WTC11 (cell line): ENCODE measurements around the gene FSTL4. TPM values are rescaled to one million over a fixed set of nuclear protein-coding genes. Genes with fewer than 3 reads are reported as not detected.

Source experiments
- ATAC-seq: fragments of 200-7000 bp; cut with Tn5 transposase; 2 replicates; pipeline ENCODE4 v1.10.0; 2021; ENCODE audit warnings: mild to moderate bottlenecking, moderate library complexity
- CTCF ChIA-PET: fragments of 300-600 bp; sonication (Branson Sonifier 250); formaldehyde crosslinking; loops from one replicate; lab custom pipeline; 2021; ENCODE audit warnings: antibody characterized with exemption; lab: Charles Lee
- POLR2A ChIA-PET: fragments of 350-600 bp; sonication (Branson Sonifier 250); formaldehyde crosslinking; loops from one replicate; lab custom pipeline; 2021; ENCODE audit warnings: antibody characterized with exemption; lab: Charles Lee
- DNase-seq: peaks from one replicate; pipeline ENCODE4 v3.0.0; 2021; ENCODE audit warnings: low spot score
- H3K27ac Mint-ChIP-seq: 2 replicates; pipeline ENCODE4 v1.8.0; 2021; ENCODE audit warnings: mixed read lengths
- H3K27me3 Mint-ChIP-seq: 2 replicates; pipeline ENCODE4 v1.8.0; 2021; ENCODE audit warnings: low read depth, mild to moderate bottlenecking, moderate library complexity, mixed read lengths
- H3K36me3 Mint-ChIP-seq: 2 replicates; pipeline ENCODE4 v1.8.0; 2021; ENCODE audit warnings: mixed read lengths
- H3K4me1 Mint-ChIP-seq: 2 replicates; pipeline ENCODE4 v1.8.0; 2022; ENCODE audit warnings: mixed read lengths
- H3K4me3 Mint-ChIP-seq: 2 replicates; pipeline ENCODE4 v1.8.0; 2021; ENCODE audit warnings: mild to moderate bottlenecking, moderate library complexity, mixed read lengths
- H3K9me3 Mint-ChIP-seq: 2 replicates; pipeline ENCODE4 v1.8.0; 2021; ENCODE audit warnings: mixed read lengths
- CREB1 ChIP-seq: sonication (generic); formaldehyde crosslinking; IDR thresholded peaks from 2 replicates; pipeline ENCODE4 v1.8.0; 2023; ENCODE audit warnings: mild to moderate bottlenecking, missing genetic modification reagents
- CREM ChIP-seq: sonication (generic); formaldehyde crosslinking; IDR thresholded peaks from 2 replicates; pipeline ENCODE4 v1.8.1; 2022; ENCODE audit warnings: mild to moderate bottlenecking, missing genetic modification reagents, moderate library complexity
- ESRRA ChIP-seq: sonication (generic); formaldehyde crosslinking; IDR thresholded peaks from 2 replicates; pipeline ENCODE4 v1.8.1; 2022; ENCODE audit warnings: mild to moderate bottlenecking, missing genetic modification reagents, borderline replicate concordance
- FOXK1 ChIP-seq: sonication (generic); formaldehyde crosslinking; IDR thresholded peaks from 2 replicates; pipeline ENCODE4 v1.8.0; 2022; ENCODE audit warnings: mild to moderate bottlenecking, moderate library complexity, missing genetic modification reagents
- HMGA2 ChIP-seq: fragments of 250-450 bp; sonication (Bioruptor Pico); IDR thresholded peaks from 2 replicates; pipeline ENCODE4 v1.4.0; 2021; ENCODE audit warnings: mild to moderate bottlenecking, moderate library complexity
- HMGXB4 ChIP-seq: sonication (generic); formaldehyde crosslinking; IDR thresholded peaks from 2 replicates; pipeline ENCODE4 v1.8.1; 2023; ENCODE audit warnings: mild to moderate bottlenecking, moderate library complexity, missing genetic modification reagents
- JUN ChIP-seq: sonication (generic); formaldehyde crosslinking; IDR thresholded peaks from 2 replicates; pipeline ENCODE4 v1.8.0; 2023; ENCODE audit warnings: mild to moderate bottlenecking, missing genetic modification reagents
- KAT7 ChIP-seq: sonication (generic); formaldehyde crosslinking; IDR thresholded peaks from 2 replicates; pipeline ENCODE4 v1.8.1; 2023; ENCODE audit warnings: missing genetic modification reagents, mild to moderate bottlenecking, borderline replicate concordance
- MAX ChIP-seq: sonication (generic); formaldehyde crosslinking; IDR thresholded peaks from 2 replicates; pipeline ENCODE4 v1.8.0; 2022; ENCODE audit warnings: mild to moderate bottlenecking, missing genetic modification reagents
- NR1H2 ChIP-seq: sonication (generic); formaldehyde crosslinking; IDR thresholded peaks from 2 replicates; pipeline ENCODE4 v1.9.0; 2021; ENCODE audit warnings: mild to moderate bottlenecking, moderate library complexity, missing genetic modification reagents
- RELA ChIP-seq: sonication (generic); formaldehyde crosslinking; IDR thresholded peaks from 2 replicates; pipeline ENCODE4 v1.8.1; 2022; ENCODE audit warnings: missing genetic modification reagents, mild to moderate bottlenecking, borderline replicate concordance
- SMAD4 ChIP-seq: sonication (generic); formaldehyde crosslinking; IDR thresholded peaks from 2 replicates; pipeline ENCODE4 v1.8.0; 2022; ENCODE audit warnings: mild to moderate bottlenecking, missing genetic modification reagents
- TP53 ChIP-seq: sonication (generic); formaldehyde crosslinking; IDR thresholded peaks from 2 replicates; pipeline ENCODE4 v1.8.1; 2023; ENCODE audit warnings: mild to moderate bottlenecking, missing genetic modification reagents
- ZNF219 ChIP-seq: sonication (generic); formaldehyde crosslinking; IDR thresholded peaks from 2 replicates; pipeline ENCODE4 v1.8.0; 2023; ENCODE audit warnings: missing genetic modification reagents, mild to moderate bottlenecking, borderline replicate concordance
- total RNA-seq: library from RNA; stranded (reverse); gene quantifications from 3 replicates; pipeline ENCODE4 v1.2.3, GENCODE V29; 2021
- TF ChIP-seq, protein P1 (sequence below): sonication (generic); formaldehyde crosslinking; IDR thresholded peaks from 2 replicates; pipeline ENCODE4 v1.8.0; 2023; ENCODE audit warnings: missing genetic modification reagents, mild to moderate bottlenecking, borderline replicate concordance
- TF ChIP-seq, protein P2 (sequence below): sonication (generic); formaldehyde crosslinking; IDR thresholded peaks from 2 replicates; pipeline ENCODE4 v1.8.1; 2023; ENCODE audit warnings: mild to moderate bottlenecking, missing genetic modification reagents
- TF ChIP-seq, protein P3 (sequence below): fragments of 250-450 bp; sonication (Bioruptor Pico); IDR thresholded peaks from 2 replicates; pipeline ENCODE4 v1.9.0; 2021; ENCODE audit warnings: mild to moderate bottlenecking
- TF ChIP-seq, protein P4 (sequence below): sonication (generic); formaldehyde crosslinking; IDR thresholded peaks from 2 replicates; pipeline ENCODE4 v1.8.0; 2023; ENCODE audit warnings: missing genetic modification reagents
- TF ChIP-seq, protein P5 (sequence below): sonication (generic); formaldehyde crosslinking; IDR thresholded peaks from 2 replicates; pipeline ENCODE4 v1.8.1; 2022; ENCODE audit warnings: mild to moderate bottlenecking, missing genetic modification reagents, moderate library complexity, borderline replicate concordance

The FSTL4 gene
- total RNA-seq, 1 experiment from 2014 or later: 6.1 TPM

DNA sequence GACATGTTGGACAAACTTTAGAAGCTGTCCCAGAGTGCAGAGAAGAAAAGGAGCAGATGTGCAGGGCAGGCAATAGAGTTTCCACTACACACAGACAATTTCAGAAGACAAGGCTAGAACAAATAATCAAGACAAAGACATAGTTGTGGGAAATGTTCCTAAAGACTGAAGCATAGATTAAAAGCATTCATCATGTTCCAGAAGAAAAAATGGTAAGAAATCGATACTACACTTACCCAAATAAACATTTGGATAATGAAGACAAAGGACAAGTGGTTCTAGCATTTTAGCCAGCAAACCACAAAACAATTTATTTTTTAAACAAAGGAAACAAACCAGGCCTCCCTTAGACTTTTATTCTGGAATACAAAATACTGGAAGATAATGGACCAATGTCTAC is 97.9 kb downstream of the FSTL4 start (continued):
- TF ChIP-seq, protein P1, sequence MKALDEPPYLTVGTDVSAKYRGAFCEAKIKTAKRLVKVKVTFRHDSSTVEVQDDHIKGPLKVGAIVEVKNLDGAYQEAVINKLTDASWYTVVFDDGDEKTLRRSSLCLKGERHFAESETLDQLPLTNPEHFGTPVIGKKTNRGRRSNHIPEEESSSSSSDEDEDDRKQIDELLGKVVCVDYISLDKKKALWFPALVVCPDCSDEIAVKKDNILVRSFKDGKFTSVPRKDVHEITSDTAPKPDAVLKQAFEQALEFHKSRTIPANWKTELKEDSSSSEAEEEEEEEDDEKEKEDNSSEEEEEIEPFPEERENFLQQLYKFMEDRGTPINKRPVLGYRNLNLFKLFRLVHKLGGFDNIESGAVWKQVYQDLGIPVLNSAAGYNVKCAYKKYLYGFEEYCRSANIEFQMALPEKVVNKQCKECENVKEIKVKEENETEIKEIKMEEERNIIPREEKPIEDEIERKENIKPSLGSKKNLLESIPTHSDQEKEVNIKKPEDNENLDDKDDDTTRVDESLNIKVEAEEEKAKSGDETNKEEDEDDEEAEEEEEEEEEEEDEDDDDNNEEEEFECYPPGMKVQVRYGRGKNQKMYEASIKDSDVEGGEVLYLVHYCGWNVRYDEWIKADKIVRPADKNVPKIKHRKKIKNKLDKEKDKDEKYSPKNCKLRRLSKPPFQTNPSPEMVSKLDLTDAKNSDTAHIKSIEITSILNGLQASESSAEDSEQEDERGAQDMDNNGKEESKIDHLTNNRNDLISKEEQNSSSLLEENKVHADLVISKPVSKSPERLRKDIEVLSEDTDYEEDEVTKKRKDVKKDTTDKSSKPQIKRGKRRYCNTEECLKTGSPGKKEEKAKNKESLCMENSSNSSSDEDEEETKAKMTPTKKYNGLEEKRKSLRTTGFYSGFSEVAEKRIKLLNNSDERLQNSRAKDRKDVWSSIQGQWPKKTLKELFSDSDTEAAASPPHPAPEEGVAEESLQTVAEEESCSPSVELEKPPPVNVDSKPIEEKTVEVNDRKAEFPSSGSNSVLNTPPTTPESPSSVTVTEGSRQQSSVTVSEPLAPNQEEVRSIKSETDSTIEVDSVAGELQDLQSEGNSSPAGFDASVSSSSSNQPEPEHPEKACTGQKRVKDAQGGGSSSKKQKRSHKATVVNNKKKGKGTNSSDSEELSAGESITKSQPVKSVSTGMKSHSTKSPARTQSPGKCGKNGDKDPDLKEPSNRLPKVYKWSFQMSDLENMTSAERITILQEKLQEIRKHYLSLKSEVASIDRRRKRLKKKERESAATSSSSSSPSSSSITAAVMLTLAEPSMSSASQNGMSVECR (CRISPR knock-in tag): no peak
- TF ChIP-seq, protein P2, sequence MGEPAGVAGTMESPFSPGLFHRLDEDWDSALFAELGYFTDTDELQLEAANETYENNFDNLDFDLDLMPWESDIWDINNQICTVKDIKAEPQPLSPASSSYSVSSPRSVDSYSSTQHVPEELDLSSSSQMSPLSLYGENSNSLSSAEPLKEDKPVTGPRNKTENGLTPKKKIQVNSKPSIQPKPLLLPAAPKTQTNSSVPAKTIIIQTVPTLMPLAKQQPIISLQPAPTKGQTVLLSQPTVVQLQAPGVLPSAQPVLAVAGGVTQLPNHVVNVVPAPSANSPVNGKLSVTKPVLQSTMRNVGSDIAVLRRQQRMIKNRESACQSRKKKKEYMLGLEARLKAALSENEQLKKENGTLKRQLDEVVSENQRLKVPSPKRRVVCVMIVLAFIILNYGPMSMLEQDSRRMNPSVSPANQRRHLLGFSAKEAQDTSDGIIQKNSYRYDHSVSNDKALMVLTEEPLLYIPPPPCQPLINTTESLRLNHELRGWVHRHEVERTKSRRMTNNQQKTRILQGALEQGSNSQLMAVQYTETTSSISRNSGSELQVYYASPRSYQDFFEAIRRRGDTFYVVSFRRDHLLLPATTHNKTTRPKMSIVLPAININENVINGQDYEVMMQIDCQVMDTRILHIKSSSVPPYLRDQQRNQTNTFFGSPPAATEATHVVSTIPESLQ: no peak
- TF ChIP-seq HMGXB4 (CRISPR knock-in tag): no peak
- no peak for TF ChIP-seq MAX
- TF ChIP-seq HMGA2 (CRISPR knock-in tag): no peak

GRCh38 chr5:133512896-133513295 is 99.4 kb downstream of the FSTL4 start:
- ATAC-seq (no peak), DNase-seq (no peak)
- Mint-ChIP-seq H3K9me3 (no peaks in the 10 kb centered on the region), H3K4me1 (peaks cover 6% of the 10 kb centered on the region), H3K27ac (no peak overlapping the region), H3K4me3 (no peak overlapping the region), H3K36me3 (no peaks in the 10 kb centered on the region), H3K27me3 (no peaks in the 10 kb centered on the region)
- CTCF ChIA-PET: no interaction called here
- POLR2A ChIA-PET: no interaction called here
- TF ChIP-seq ESRRA (CRISPR knock-in tag): no peak
- no peak for TF ChIP-seq ZNF219
- TF ChIP-seq, protein P2: no peak
- TF ChIP-seq, protein P3, sequence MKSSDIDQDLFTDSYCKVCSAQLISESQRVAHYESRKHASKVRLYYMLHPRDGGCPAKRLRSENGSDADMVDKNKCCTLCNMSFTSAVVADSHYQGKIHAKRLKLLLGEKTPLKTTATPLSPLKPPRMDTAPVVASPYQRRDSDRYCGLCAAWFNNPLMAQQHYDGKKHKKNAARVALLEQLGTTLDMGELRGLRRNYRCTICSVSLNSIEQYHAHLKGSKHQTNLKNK (CRISPR knock-in tag): no peak
- TF ChIP-seq, protein P4, sequence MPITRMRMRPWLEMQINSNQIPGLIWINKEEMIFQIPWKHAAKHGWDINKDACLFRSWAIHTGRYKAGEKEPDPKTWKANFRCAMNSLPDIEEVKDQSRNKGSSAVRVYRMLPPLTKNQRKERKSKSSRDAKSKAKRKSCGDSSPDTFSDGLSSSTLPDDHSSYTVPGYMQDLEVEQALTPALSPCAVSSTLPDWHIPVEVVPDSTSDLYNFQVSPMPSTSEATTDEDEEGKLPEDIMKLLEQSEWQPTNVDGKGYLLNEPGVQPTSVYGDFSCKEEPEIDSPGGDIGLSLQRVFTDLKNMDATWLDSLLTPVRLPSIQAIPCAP (CRISPR knock-in tag): no peak
- no peak for TF ChIP-seq JUN (CRISPR knock-in tag)
- TF ChIP-seq, protein P5, sequence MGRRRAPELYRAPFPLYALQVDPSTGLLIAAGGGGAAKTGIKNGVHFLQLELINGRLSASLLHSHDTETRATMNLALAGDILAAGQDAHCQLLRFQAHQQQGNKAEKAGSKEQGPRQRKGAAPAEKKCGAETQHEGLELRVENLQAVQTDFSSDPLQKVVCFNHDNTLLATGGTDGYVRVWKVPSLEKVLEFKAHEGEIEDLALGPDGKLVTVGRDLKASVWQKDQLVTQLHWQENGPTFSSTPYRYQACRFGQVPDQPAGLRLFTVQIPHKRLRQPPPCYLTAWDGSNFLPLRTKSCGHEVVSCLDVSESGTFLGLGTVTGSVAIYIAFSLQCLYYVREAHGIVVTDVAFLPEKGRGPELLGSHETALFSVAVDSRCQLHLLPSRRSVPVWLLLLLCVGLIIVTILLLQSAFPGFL: no peak
- no peak for TF ChIP-seq FOXK1 (CRISPR knock-in tag)
- TF ChIP-seq TP53: no peak
- no peak for TF ChIP-seq CREB1 (CRISPR knock-in tag)
- TF ChIP-seq, protein P1 (CRISPR knock-in tag): no peak
- TF ChIP-seq NR1H2 (CRISPR knock-in tag): no peak
- no peak for TF ChIP-seq CREM
- TF ChIP-seq SMAD4 (CRISPR knock-in tag): no peak
- TF ChIP-seq KAT7 (CRISPR knock-in tag): no peak
- no peak for TF ChIP-seq RELA
